ENCODE data around the gene TSPAN10.

GRCh38 chr17:81687770-81688541 is 51.0 kb downstream of the TSPAN10 start:
- TF ChIP-seq POLR2AphosphoS5 (IDR thresholded peaks at IDR 0.05; ENCODE audit: borderline replicate concordance, low read depth, low read length) (no peak), EZH2 (IDR thresholded peaks at IDR 0.05) (no peak)

Measured in SK-N-MC (cell line).